CD4-positive, alpha-beta memory T cell (primary cell): Measurements from ENCODE around the gene ZER1. TPM values are rescaled to one million over a fixed set of nuclear protein-coding genes. Genes with fewer than 3 reads are reported as not detected.

Experiments used
- CTCF ChIA-PET: fragments of 350-600 bp; sonication (Branson Sonifier 250); formaldehyde crosslinking; loops from one replicate; lab custom pipeline; 2021; ENCODE audit warnings: inconsistent platforms; ENCODE audit not compliant: partially characterized antibody; lab: Charles Lee
- POLR2A ChIA-PET: fragments of 350-600 bp; sonication (Branson Sonifier 250); formaldehyde crosslinking; loops from one replicate; lab custom pipeline; 2021; ENCODE audit not compliant: partially characterized antibody; lab: Charles Lee
- DNase-seq, 5 donors: peaks; one replicate each; pipeline versions ENCODE4 v3.0.0 to v3.0.0-alpha.2; 2020 to 2022; ENCODE audit warnings: mixed read lengths in 1 of 5
- H3K27ac ChIP-seq: one replicate; pipeline ENCODE4 v1.7.0; 2013; ENCODE audit warnings: low read depth, low read length
- H3K27me3 ChIP-seq: 2 replicates; pipeline ENCODE4 v1.7.0; 2013; ENCODE audit warnings: mild to moderate bottlenecking, low read length, moderate library complexity; ENCODE audit not compliant: insufficient read depth
- H3K36me3 ChIP-seq: 2 replicates; pipeline ENCODE4 v1.7.0; 2013; ENCODE audit warnings: mild to moderate bottlenecking, low read length, moderate library complexity; ENCODE audit not compliant: insufficient read depth
- H3K4me1 ChIP-seq: 2 replicates; pipeline ENCODE4 v1.7.0; 2013; ENCODE audit warnings: mild to moderate bottlenecking, low read length, moderate library complexity; ENCODE audit not compliant: insufficient read depth
- H3K4me3 ChIP-seq, 2 donors: one replicate each; pipeline ENCODE4 v1.7.0; 2013; ENCODE audit warnings: low read length in 2 of 2, mild to moderate bottlenecking in 1 of 2
- H3K9me3 ChIP-seq, 2 donors: one replicate each; pipeline ENCODE4 v1.7.0; 2013; ENCODE audit warnings: low read length in 2 of 2, control low read depth in 1 of 2; ENCODE audit not compliant: control insufficient read depth in 1 of 2
- H3K27ac Mint-ChIP-seq, 7 donors: one replicate each; pipeline ENCODE4 v1.8.0; 2020 to 2021; ENCODE audit warnings: mixed read lengths in 7 of 7, mild to moderate bottlenecking in 6 of 7, inconsistent platforms in 3 of 7, moderate library complexity in 3 of 7
- H3K27me3 Mint-ChIP-seq, 2 donors: one replicate each; pipeline ENCODE4 v1.8.0; 2020 to 2021; ENCODE audit warnings: mixed read lengths in 2 of 2
- H3K36me3 Mint-ChIP-seq, 2 donors: one replicate each; pipeline ENCODE4 v1.8.0; 2020 to 2021; ENCODE audit warnings: mixed read lengths in 2 of 2, inconsistent platforms in 1 of 2, mild to moderate bottlenecking in 1 of 2
- H3K4me1 Mint-ChIP-seq, 4 donors: one replicate each; pipeline ENCODE4 v1.8.0; 2020 to 2021; ENCODE audit warnings: mixed read lengths in 4 of 4, mild to moderate bottlenecking in 1 of 4
- H3K4me3 Mint-ChIP-seq, 8 donors: one replicate each; pipeline ENCODE4 v1.8.0; 2020 to 2021; ENCODE audit warnings: mixed read lengths in 8 of 8, mild to moderate bottlenecking in 7 of 8, moderate library complexity in 6 of 8, inconsistent platforms in 3 of 8
- H3K9me3 Mint-ChIP-seq, 8 donors: one replicate each; pipeline ENCODE4 v1.8.0; 2020 to 2021; ENCODE audit warnings: mixed read lengths in 8 of 8, mild to moderate bottlenecking in 5 of 8, inconsistent platforms in 3 of 8, moderate library complexity in 1 of 8
- intact Hi-C: fragments of 100-400 bp; cut with micrococcal nuclease; formaldehyde crosslinking; loops from one replicate; pipeline ENCODE4 v1.15.1; 2023
- polyA plus RNA-seq, 2 donors: library from polyadenylated mRNA; unstranded; fragments of 300-500 nt; fragmentation: Illumina TruSeq; gene quantifications; one replicate each; pipeline ENCODE4 v1.2.3, GENCODE V29; 2021
- total RNA-seq, 2 experiments: library from RNA; stranded (reverse); gene quantifications; one replicate each; pipeline ENCODE4 v1.2.3, GENCODE V29; 2021

Gene ZER1
- total and polyA plus RNA-seq, 4 experiments from 2014 or later: 35.6 to 44.2 (median 39.5) TPM

GRCh38 chr9:128719919-128720605, 51.7 kb downstream of the ZER1 start:
- H3K27ac Mint-ChIP-seq: no peak overlapping the region
- peaks cover 4% of the 10 kb centered on the region for H3K36me3 ChIP-seq
- ChIA-PET CTCF (interaction anchor here (1.1 kb wide), 1 partner anchor 98 kb away, joined by 3 read pairs; the partner anchor contains the start of gene ENDOG), POLR2A (interaction anchor here (0.5 kb wide), 1 partner anchor 82 kb away, joined by 3 read pairs; no protein-coding TSS in a partner anchor)
- intact Hi-C loops: loop anchor here (10.0 kb wide), 1 partner anchor 95 kb away; the partner anchor contains the start of gene ENDOG
- H3K4me1 ChIP-seq: peaks cover 19% of the 10 kb centered on the region
- peaks cover 0 to 17% of the 10 kb centered on the region in 2 donors for H3K36me3 Mint-ChIP-seq
- H3K4me3 Mint-ChIP-seq: no peak overlapping the region
- no peak overlapping the region for H3K4me3 ChIP-seq
- no peaks in the 10 kb centered on the region for H3K9me3 ChIP-seq
- no peaks in the 10 kb centered on the region for H3K27me3 ChIP-seq
- H3K9me3 Mint-ChIP-seq: peaks cover 0 to 8% (median 0%) of the 10 kb centered on the region in 8 donors
- peaks cover 19 to 35% (median 22%) of the 10 kb centered on the region in 4 donors for H3K4me1 Mint-ChIP-seq
- DNase-seq: no peak
- H3K27me3 Mint-ChIP-seq: no peaks in the 10 kb centered on the region
- no peak overlapping the region for H3K27ac ChIP-seq

GRCh38 chr9:128718475-128718874, 53.3 kb downstream of the ZER1 start:
- H3K4me1 Mint-ChIP-seq: peaks cover 8 to 19% (median 12%) of the 10 kb centered on the region in 4 donors
- no peak overlapping the region for H3K4me3 ChIP-seq
- peaks cover 10% of the 10 kb centered on the region for H3K4me1 ChIP-seq
- no peak overlapping the region for H3K27ac ChIP-seq
- ChIA-PET CTCF (interaction anchor here (1.1 kb wide), 1 partner anchor 64 kb away, joined by 3 read pairs; no protein-coding TSS in a partner anchor), POLR2A (no interaction called here)
- DNase-seq: no peak
- peaks cover 0 to 6% (median 0%) of the 10 kb centered on the region in 8 donors for H3K9me3 Mint-ChIP-seq
- peaks cover 4% of the 10 kb centered on the region for H3K36me3 ChIP-seq
- intact Hi-C loops: no loop called here
- H3K9me3 ChIP-seq: no peaks in the 10 kb centered on the region
- peaks cover 0 to 16% of the 10 kb centered on the region in 2 donors for H3K36me3 Mint-ChIP-seq
- no peaks in the 10 kb centered on the region for H3K27me3 ChIP-seq
- H3K27ac Mint-ChIP-seq: no peak overlapping the region
- no peaks in the 10 kb centered on the region for H3K27me3 Mint-ChIP-seq
- H3K4me3 Mint-ChIP-seq: no peak overlapping the region

- ChIA-PET POLR2A (interaction anchor here (0.6 to 0.8 kb wide), 2 partner anchors 34 to 48 kb away, joined by 3 to 5 read pairs; no protein-coding TSS in a partner anchor), CTCF (interaction anchor here (1.1 kb wide), 1 partner anchor 64 kb away, joined by 3 read pairs; no protein-coding TSS in a partner anchor)
- Histone ChIP-seq H3K36me3 (peaks cover 4% of the 10 kb centered on the region), H3K4me1 (peaks cover 5% of the 10 kb centered on the region), H3K27ac (no peak overlapping the region), H3K27me3 (no peaks in the 10 kb centered on the region), H3K9me3 (no peaks in the 10 kb centered on the region), H3K4me3 (no peak overlapping the region)
- H3K9me3 Mint-ChIP-seq: peaks cover 0 to 6% (median 0%) of the 10 kb centered on the region in 8 donors
- no peak for DNase-seq
- intact Hi-C loops: no loop called here
- no peaks in the 10 kb centered on the region for H3K27me3 Mint-ChIP-seq
- H3K4me3 Mint-ChIP-seq: no peak overlapping the region
- peaks cover 0 to 15% of the 10 kb centered on the region in 2 donors for H3K36me3 Mint-ChIP-seq
- peak overlapping the region in 1 of 7 donors; percentile 18 for H3K27ac Mint-ChIP-seq
- H3K4me1 Mint-ChIP-seq: peaks cover 6 to 15% (median 8%) of the 10 kb centered on the region in 4 donors
Observed at GRCh38 chr9:128718047-128718446, 53.7 kb downstream of the ZER1 start.

- Mint-ChIP-seq H3K36me3 (peaks cover 0 to 10% of the 10 kb centered on the region in 2 donors), H3K4me3 (no peak overlapping the region), H3K4me1 (peaks cover 0 to 1% (median 0%) of the 10 kb centered on the region in 4 donors), H3K9me3 (peaks cover 0 to 6% (median 0%) of the 10 kb centered on the region in 8 donors), H3K27me3 (no peaks in the 10 kb centered on the region), H3K27ac (peak overlapping the region in 2 of 7 donors; percentile 6 to 64)
- ChIA-PET POLR2A (no interaction called here), CTCF (no interaction called here)
- Histone ChIP-seq H3K9me3 (no peaks in the 10 kb centered on the region), H3K36me3 (peaks cover 4% of the 10 kb centered on the region), H3K27ac (no peak overlapping the region), H3K27me3 (no peaks in the 10 kb centered on the region), H3K4me3 (no peak overlapping the region), H3K4me1 (no peaks in the 10 kb centered on the region)
- no peak for DNase-seq
- intact Hi-C loops: no loop called here
Observed at GRCh38 chr9:128716581-128717254, 55.0 kb downstream of the ZER1 start.

GRCh38 chr9:128715436-128715750, 56.3 kb downstream of the ZER1 start:
- no peaks in the 10 kb centered on the region for H3K4me1 ChIP-seq
- no peak overlapping the region for H3K4me3 ChIP-seq
- no peaks in the 10 kb centered on the region for H3K27me3 Mint-ChIP-seq
- H3K4me3 Mint-ChIP-seq: no peak overlapping the region
- H3K9me3 Mint-ChIP-seq: peaks cover 0 to 4% (median 0%) of the 10 kb centered on the region in 8 donors
- peaks cover 0 to under 1% of the 10 kb centered on the region in 2 donors for H3K36me3 Mint-ChIP-seq
- DNase-seq: no peak
- H3K27ac ChIP-seq: no peak overlapping the region
- no peaks in the 10 kb centered on the region for H3K9me3 ChIP-seq
- ChIA-PET CTCF (interaction anchor here (1.8 kb wide), 1 partner anchor 13 kb away, joined by 5 read pairs; the partner anchor contains the start of gene PKN3), POLR2A (interaction anchor here (1.5 to 1.7 kb wide), 2 partner anchors 9 to 10 kb away, joined by 5 read pairs; partner anchors contain the start of gene ZDHHC12)
- H3K27me3 ChIP-seq: no peaks in the 10 kb centered on the region
- no peaks in the 10 kb centered on the region for H3K4me1 Mint-ChIP-seq
- peaks cover 3% of the 10 kb centered on the region for H3K36me3 ChIP-seq
- intact Hi-C loops: no loop called here
- no peak overlapping the region for H3K27ac Mint-ChIP-seq

- Mint-ChIP-seq H3K9me3 (peaks cover 0 to 3% (median 0%) of the 10 kb centered on the region in 8 donors), H3K4me3 (no peak overlapping the region), H3K4me1 (no peaks in the 10 kb centered on the region), H3K27ac (no peak overlapping the region), H3K36me3 (no peaks in the 10 kb centered on the region), H3K27me3 (no peaks in the 10 kb centered on the region)
- CTCF ChIA-PET: interaction anchor here (1.8 kb wide), 1 partner anchor 13 kb away, joined by 5 read pairs; the partner anchor contains the start of gene PKN3
- H3K36me3 ChIP-seq: no peaks in the 10 kb centered on the region
- H3K27ac ChIP-seq: no peak overlapping the region
- H3K4me1 ChIP-seq: no peaks in the 10 kb centered on the region
- DNase-seq: no peak
- H3K4me3 ChIP-seq: no peak overlapping the region
- POLR2A ChIA-PET: interaction anchor here (1.5 to 1.7 kb wide), 2 partner anchors 9 kb away, joined by 5 read pairs; partner anchors contain the start of gene ZDHHC12
- no peaks in the 10 kb centered on the region for H3K27me3 ChIP-seq
- intact Hi-C loops: no loop called here
- H3K9me3 ChIP-seq: no peaks in the 10 kb centered on the region
Observed at GRCh38 chr9:128714586-128715435, 56.9 kb downstream of the ZER1 start.
